H1 (cell line): ENCODE results near the gene ATAD3A. TPM values are rescaled to one million over a fixed set of nuclear protein-coding genes. Genes with fewer than 3 reads are reported as not detected.

Source experiments
- CTCF ChIA-PET: fragments of 300-600 bp; sonication (Branson Sonifier 250); formaldehyde crosslinking; loops from one replicate; lab custom pipeline; 2021; ENCODE audit not compliant: partially characterized antibody; lab: Charles Lee
- POLR2A ChIA-PET: fragments of 300-600 bp; sonication (Branson Sonifier 250); formaldehyde crosslinking; loops from one replicate; lab custom pipeline; 2021; ENCODE audit warnings: inconsistent platforms; ENCODE audit not compliant: partially characterized antibody; lab: Charles Lee
- DNase-seq, 2 experiments: peaks; one replicate each; pipeline versions ENCODE4 v3.0.0 to v3.0.0-alpha.2; 2010 to 2022; ENCODE audit warnings: low spot score in 2 of 2, low read depth in 1 of 2, mixed read lengths in 1 of 2
- FAIRE-seq: peaks from 2 replicates; lab custom pipeline; 2011; peaks lifted over from hg19 to GRCh38; lab: Jason Lieb, UNC
- H2AFZ ChIP-seq: 2 replicates; pipeline ENCODE4 v1.8.1; 2012; ENCODE audit warnings: low read length, inconsistent platforms
- H2AK5ac ChIP-seq: 2 replicates; pipeline ENCODE4 v1.6.1; 2013; ENCODE audit warnings: low read depth, low read length
- H2BK120ac ChIP-seq: replicated peaks from 2 replicates; pipeline ENCODE3; 2013; ENCODE audit warnings: low read depth, low read length, inconsistent platforms
- H2BK12ac ChIP-seq: 2 replicates; pipeline ENCODE4 v1.6.1; 2013; ENCODE audit warnings: low read depth, low read length
- H2BK15ac ChIP-seq: 2 replicates; pipeline ENCODE4 v1.6.1; 2013; ENCODE audit warnings: low read length
- H2BK20ac ChIP-seq: 2 replicates; pipeline ENCODE4 v1.6.1; 2013; ENCODE audit warnings: low read length
- H2BK5ac ChIP-seq: 2 replicates; pipeline ENCODE4 v1.6.1; 2013; ENCODE audit warnings: low read depth, low read length
- H3K14ac ChIP-seq: 2 replicates; pipeline ENCODE4 v1.6.1; 2013; ENCODE audit warnings: inconsistent platforms; ENCODE audit not compliant: insufficient read length
- H3K18ac ChIP-seq: 2 replicates; pipeline ENCODE4 v1.6.1; 2013; ENCODE audit warnings: low read length; ENCODE audit errors: extremely low read depth
- H3K23ac ChIP-seq: 2 replicates; pipeline ENCODE4 v1.6.1; 2013; ENCODE audit warnings: inconsistent platforms; ENCODE audit not compliant: insufficient read length
- H3K23me2 ChIP-seq: 2 replicates; pipeline ENCODE4 v1.6.1; 2013; ENCODE audit warnings: low read depth, low read length
- H3K27ac ChIP-seq: 2 replicates; pipeline ENCODE4 v1.6.1; 2011; ENCODE audit warnings: low read depth, low read length, inconsistent platforms
- H3K27me3 ChIP-seq, 4 experiments: replicated peaks in 1 of 4; 1 replicate in 1 of 4; 2 replicates in 3 of 4; pipeline versions ENCODE4 v1.6.1 to v1.8.1; 2011 to 2013; ENCODE audit warnings: low read length in 3 of 4, mild to moderate bottlenecking in 3 of 4, inconsistent platforms in 2 of 4, mixed read lengths in 2 of 4, moderate library complexity in 1 of 4; ENCODE audit not compliant: control insufficient read depth in 3 of 4, insufficient read depth in 3 of 4; ENCODE audit errors: extremely low read depth in 1 of 4
- H3K36me3 ChIP-seq, 4 experiments: 2 replicates each; pipeline versions ENCODE4 v1.6.1 to v1.8.1; 2011 to 2013; ENCODE audit warnings: mild to moderate bottlenecking in 4 of 4, low read length in 3 of 4, moderate library complexity in 2 of 4, control low read depth in 1 of 4, inconsistent platforms in 1 of 4; ENCODE audit not compliant: insufficient read depth in 4 of 4, control insufficient read depth in 2 of 4
- H3K4ac ChIP-seq: replicated peaks from 2 replicates; pipeline ENCODE3; 2013; ENCODE audit warnings: low read length, low read depth, mixed read lengths, inconsistent platforms; ENCODE audit not compliant: insufficient read length
- H3K4me1 ChIP-seq, 4 experiments: replicated peaks in 1 of 4; 1 replicate in 1 of 4; 2 replicates in 3 of 4; pipeline versions ENCODE4 v1.6.1 to v1.8.1; 2011 to 2013; ENCODE audit warnings: low read length in 3 of 4, inconsistent platforms in 2 of 4, mixed read lengths in 1 of 4; ENCODE audit not compliant: insufficient read depth in 4 of 4, control insufficient read depth in 3 of 4
- H3K4me2 ChIP-seq, 2 experiments: 2 replicates each; pipeline versions ENCODE4 v1.6.1 to v1.8.1; 2011 to 2013; ENCODE audit warnings: low read depth in 2 of 2, low read length in 2 of 2, control low read depth in 1 of 2, inconsistent platforms in 1 of 2, mild to moderate bottlenecking in 1 of 2; ENCODE audit not compliant: insufficient read depth in 1 of 2
- H3K4me3 ChIP-seq, 4 experiments: fragments of 200-600, 300-600 bp in 1 of 4; sonication (generic), shearing (Covaris generic), sonication (Bioruptor Twin) in 1 of 4; 2 replicates each; pipeline versions ENCODE4 v1.5.1 to v1.8.1; 2011 to 2016; ENCODE audit warnings: low read length in 4 of 4, low read depth in 3 of 4, control low read depth in 2 of 4, inconsistent platforms in 2 of 4, mild to moderate bottlenecking in 2 of 4, mixed read lengths in 1 of 4, moderate library complexity in 1 of 4; ENCODE audit not compliant: insufficient read depth in 2 of 4; ENCODE audit errors: extremely low read depth in 1 of 4
- H3K56ac ChIP-seq: replicated peaks from 2 replicates; pipeline ENCODE3; 2013; ENCODE audit warnings: low read depth, mild to moderate bottlenecking, mixed read lengths, low read length, inconsistent platforms; ENCODE audit not compliant: insufficient read length
- H3K79me1 ChIP-seq: 2 replicates; pipeline ENCODE4 v1.6.1; 2013; ENCODE audit warnings: low read depth, low read length, control low read depth
- H3K79me2 ChIP-seq, 2 experiments: 2 replicates each; pipeline versions ENCODE4 v1.6.1 to v1.8.1; 2012 to 2013; ENCODE audit warnings: low read length in 2 of 2, mild to moderate bottlenecking in 2 of 2, inconsistent platforms in 1 of 2; ENCODE audit not compliant: insufficient read depth in 2 of 2, control insufficient read depth in 1 of 2
- H3K9ac ChIP-seq, 4 experiments: replicated peaks in 1 of 4; 1 replicate in 1 of 4; 2 replicates in 3 of 4; pipeline versions ENCODE4 v1.6.1 to v1.8.1; 2011 to 2013; ENCODE audit warnings: low read depth in 3 of 4, low read length in 3 of 4, control low read depth in 2 of 4, mild to moderate bottlenecking in 2 of 4, moderate library complexity in 2 of 4, inconsistent platforms in 1 of 4; ENCODE audit errors: extremely low read depth in 1 of 4
- H3K9me3 ChIP-seq, 2 experiments: 2 replicates each; pipeline versions ENCODE4 v1.6.1 to v1.8.1; 2012 to 2013; ENCODE audit warnings: mild to moderate bottlenecking in 2 of 2, moderate library complexity in 2 of 2, control low read depth in 1 of 2, inconsistent platforms in 1 of 2, low read depth in 1 of 2, low read length in 1 of 2, mixed read lengths in 1 of 2; ENCODE audit not compliant: insufficient read depth in 2 of 2
- H4K20me1 ChIP-seq, 2 experiments: replicated peaks in 1 of 2; 2 replicates each; pipeline versions ENCODE3 to v1.8.1; 2011 to 2013; ENCODE audit warnings: inconsistent platforms in 2 of 2, low read length in 2 of 2, mild to moderate bottlenecking in 1 of 2; ENCODE audit not compliant: insufficient read depth in 2 of 2, control insufficient read depth in 1 of 2
- H4K5ac ChIP-seq: 2 replicates; pipeline ENCODE4 v1.6.1; 2013; ENCODE audit warnings: low read length, low read depth, mixed read lengths, inconsistent platforms; ENCODE audit not compliant: insufficient read length
- H4K8ac ChIP-seq: 2 replicates; pipeline ENCODE4 v1.8.0; 2013; ENCODE audit warnings: mild to moderate bottlenecking, moderate library complexity, low read length, inconsistent platforms; ENCODE audit not compliant: insufficient read depth; ENCODE audit errors: extremely low read depth
- H4K91ac ChIP-seq: replicated peaks from 2 replicates; pipeline ENCODE3; 2013; ENCODE audit warnings: low read length, mixed read lengths, inconsistent platforms; ENCODE audit not compliant: insufficient read length
- ATF3 ChIP-seq: IDR thresholded peaks from 2 replicates; pipeline ENCODE4 v1.6.1; 2011; ENCODE audit warnings: low read depth, mild to moderate bottlenecking, low read length; ENCODE audit not compliant: insufficient read depth
- BCL11A ChIP-seq, 2 experiments: IDR thresholded peaks; one replicate each; pipeline ENCODE4 v1.6.1; 2011; ENCODE audit warnings: low read depth in 2 of 2, low read length in 2 of 2, mild to moderate bottlenecking in 2 of 2
- CBX5 ChIP-seq: fragments of 300-800, 300-1000 bp; sonication (generic); IDR thresholded peaks from 2 replicates; pipeline ENCODE4 v1.7.1; 2016; ENCODE audit warnings: antibody characterized with exemption, low read length, low read depth
- CHD2 ChIP-seq: IDR thresholded peaks from 2 replicates; pipeline ENCODE4 v1.6.1; 2012; ENCODE audit warnings: low read length, improper control_type of control experiment
- CREB1 ChIP-seq: IDR thresholded peaks from 2 replicates; pipeline ENCODE4 v1.6.1; 2012; ENCODE audit warnings: inconsistent platforms
- GABPA ChIP-seq: IDR thresholded peaks from 2 replicates; pipeline ENCODE4 v1.6.1; 2011; ENCODE audit warnings: mild to moderate bottlenecking, low read length, moderate library complexity, borderline replicate concordance; ENCODE audit not compliant: insufficient read depth
- MAFK ChIP-seq: IDR thresholded peaks from 2 replicates; pipeline ENCODE4 v1.6.1; 2012; ENCODE audit warnings: low read depth, mild to moderate bottlenecking, improper control_type of control experiment, low read length
- PHF8 ChIP-seq: fragments of 200-600 bp; sonication (generic); conservative IDR thresholded peaks from 2 replicates; pipeline ENCODE4 v1.7.1; 2012; ENCODE audit warnings: low read depth, mild to moderate bottlenecking, inconsistent platforms, low read length, moderate library complexity
- RFX5 ChIP-seq: IDR thresholded peaks from 2 replicates; pipeline ENCODE4 v1.6.1; 2011; ENCODE audit warnings: low read depth, low read length, improper control_type of control experiment, borderline replicate concordance
- TAF1 ChIP-seq: IDR thresholded peaks from 2 replicates; pipeline ENCODE4 v1.6.1; 2011; ENCODE audit warnings: mild to moderate bottlenecking, low read depth, low read length
- TBP ChIP-seq: IDR thresholded peaks from 2 replicates; pipeline ENCODE4 v1.6.1; 2011; ENCODE audit warnings: low read depth, low read length, improper control_type of control experiment
- USF2 ChIP-seq: IDR thresholded peaks from 2 replicates; pipeline ENCODE4 v1.6.1; 2011; ENCODE audit warnings: low read length, improper control_type of control experiment
- YY1 ChIP-seq: IDR thresholded peaks from 2 replicates; pipeline ENCODE4 v1.6.1; 2011; ENCODE audit warnings: low read depth, mild to moderate bottlenecking, low read length
- WGBS, 2 experiments: shearing (Covaris generic) in 1 of 2; methylation state at CpG; one replicate each; pipeline versions ENCODE4 v1.1.6 to v1.1.7; 2013 to 2015; ENCODE audit warnings: low lambda C conversion rate in 2 of 2, mixed read lengths in 2 of 2, inconsistent platforms in 1 of 2, low coverage in 1 of 2, missing lambda C conversion rate in 1 of 2; ENCODE audit not compliant: insufficient replicate concordance in 2 of 2, insufficient coverage in 1 of 2, insufficient read length in 1 of 2; ENCODE audit errors: extremely low coverage in 1 of 2, missing lambda C conversion rate in 1 of 2; 5-methylcytosine and 5-hydroxymethylcytosine counted together
- polyA plus RNA-seq, 7 experiments: library from polyadenylated mRNA; depleted of rRNA in 3 of 7; stranded (reverse) in 5 of 7; unstranded in 2 of 7; fragments of >200 nt in 5 of 7; fragments of 200-250 nt in 2 of 7; gene quantifications; 1 replicate in 5 of 7; 2 replicates in 1 of 7; 4 replicates in 1 of 7; pipeline versions ENCODE4 v1.2.1 to v1.2.3, GENCODE V29; 2011 to 2013; ENCODE audit warnings: missing spikeins in 2 of 7, mixed read lengths in 2 of 7
- total RNA-seq: library from RNA; stranded (reverse); fragmentation: NEBNext Ultra II Directional; extraction: Animal tissue kit (Norgen Biotek cat#: 25700); gene quantifications from 2 replicates; pipeline ENCODE4 v1.2.1, GENCODE V29; 2021

ATAD3A gene
- total and polyA plus RNA-seq, 2 of the 8 experiments (the other 6 are each of a cell fraction or from before 2014, with no cell fraction given), result 28.3 to 64.7 TPM

DNA sequence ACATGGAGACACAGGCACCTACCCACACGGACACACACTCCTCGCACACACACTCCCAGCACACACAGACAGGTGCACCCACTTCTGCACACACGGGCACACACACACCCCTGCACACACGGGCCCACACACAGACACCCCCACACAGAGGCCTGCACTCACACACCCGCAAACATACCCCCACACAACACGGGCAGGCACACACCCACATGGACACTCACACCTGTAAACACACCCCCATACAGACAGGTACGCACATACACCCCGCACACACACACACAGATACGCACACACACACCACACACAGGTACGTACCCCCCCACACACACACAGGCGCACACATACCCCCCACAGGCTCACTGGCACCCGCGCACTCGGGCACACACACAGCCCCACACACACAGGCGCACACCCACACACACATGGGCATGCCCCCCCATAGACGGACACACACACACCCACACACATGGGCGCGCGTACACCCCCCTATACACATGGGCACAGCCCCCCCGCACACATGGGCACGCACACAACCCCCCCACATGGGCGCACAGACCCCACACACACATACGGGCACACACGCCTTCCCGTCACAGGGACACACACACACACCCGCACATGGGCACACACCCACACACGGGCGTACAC lies 6.1 kb downstream of the ATAD3A start:
- Histone ChIP-seq H4K91ac (no peak overlapping the region), H3K9ac (no peak overlapping the region), H3K4me3 (no peak overlapping the region), H2AK5ac (no peak overlapping the region), H2BK12ac (no peak overlapping the region), H3K4ac (no peak overlapping the region), H4K8ac (no peak overlapping the region), H3K23me2 (no peaks in the 10 kb centered on the region), H3K9me3 (no peaks in the 10 kb centered on the region), H3K4me1 (no peaks in the 10 kb centered on the region), H3K79me2 (peaks cover 0 to 2% of the 10 kb centered on the region in 2 experiments; a peak in 1 of 4 replicates), H3K79me1 (peaks cover 2% of the 10 kb centered on the region), H2BK15ac (no peak overlapping the region), H3K18ac (no peak overlapping the region), H3K36me3 (peaks cover 8 to 31% (median 15%) of the 10 kb centered on the region in 4 experiments), H2BK20ac (no peak overlapping the region), H3K14ac (no peak overlapping the region), H3K27ac (no peak overlapping the region), H2BK120ac (no peak overlapping the region), H3K23ac (no peak overlapping the region), H3K27me3 (no peaks in the 10 kb centered on the region), H4K20me1 (peaks cover 0 to 7% of the 10 kb centered on the region in 2 experiments), H2BK5ac (no peak overlapping the region), H3K4me2 (no peak overlapping the region), H2AFZ (no peak overlapping the region), H4K5ac (no peak overlapping the region), H3K56ac (no peak overlapping the region)
- CTCF ChIA-PET, result no interaction called here
- 91% methylated on average over 22 of the region's 28 CpGs; no CpG with 5 or more reads in 1 of the 2 experiments for whole genome bisulfite sequencing, 2 experiments
- POLR2A ChIA-PET, result no interaction called here
- FAIRE-seq (no peak), DNase-seq (no peak)
- TF ChIP-seq TAF1 (no peak), CHD2 (no peak), CREB1 (no peak), RFX5 (no peak), BCL11A (IDR thresholded peaks at IDR 0.05; ENCODE audit: low read depth in 2 of 2, low read length in 2 of 2) (no peak), ATF3 (no peak), CBX5 (no peak), MAFK (no peak), YY1 (no peak), PHF8 (no peak), GABPA (no peak), USF2 (no peak), TBP (no peak)
